Activated naive CD4-positive, alpha-beta T cell treated with anti-CD3 and anti-CD28 coated beads, Interleukin-2, amount 10 ng/mL, durations not matched to agents 5 hours and 36 hours (primary cell): ENCODE measurements around the gene SLC9A3. TPM values are rescaled to one million over a fixed set of nuclear protein-coding genes. Genes with fewer than 3 reads are reported as not detected.

Experiments
- microRNA-seq: library from miRNA; unstranded; fragments of <30 nt; microRNA quantifications from one replicate; pipeline ENCODE4 v1.2.0, GENCODE V29; 2022; ENCODE audit warnings: borderline microRNAs expressed, borderline replicate concordance
- total RNA-seq, 2 experiments: library from RNA; stranded (reverse); gene quantifications; one replicate each; pipeline ENCODE4 v1.2.3, GENCODE V29; 2021

The SLC9A3 gene
- 1 to 10 TPM; 1.7 to 1.8 TPM for total RNA-seq

DNA sequence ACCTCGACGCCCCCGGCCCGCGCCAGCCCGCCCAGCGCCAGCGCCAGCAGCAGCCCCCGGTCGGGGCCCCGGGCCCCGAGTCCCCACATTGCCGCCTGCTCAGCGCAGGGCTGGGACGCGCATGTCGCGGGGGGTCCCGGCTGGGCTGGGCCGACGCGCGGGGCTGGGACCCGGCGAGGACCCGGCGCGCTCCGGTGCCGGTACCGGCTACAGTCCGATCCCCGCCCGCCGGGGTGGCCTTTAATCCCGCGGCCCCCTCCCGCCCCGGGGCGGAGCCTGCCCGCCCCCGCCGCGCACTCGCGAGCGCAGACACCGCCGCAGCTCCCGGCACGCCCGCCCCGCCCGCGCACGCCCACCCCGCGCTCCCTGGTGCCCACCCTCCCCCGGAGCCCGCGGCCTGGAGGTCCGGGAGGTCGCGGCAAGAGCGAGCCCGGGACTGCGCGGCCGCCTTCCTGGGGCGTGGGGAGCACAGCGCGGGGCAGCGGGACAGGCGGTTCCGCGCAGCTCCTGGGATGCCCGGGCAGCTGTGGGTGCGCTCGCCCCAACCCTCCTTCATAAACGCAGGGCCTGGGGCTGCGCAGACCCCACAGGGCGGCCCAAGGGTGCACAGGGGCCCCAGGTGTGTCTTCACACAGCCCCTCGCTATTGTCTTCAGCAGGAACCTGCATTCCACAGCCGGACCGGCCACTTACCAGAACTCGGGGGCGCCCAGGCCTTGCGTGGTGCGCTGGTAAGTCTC, at the start of gene SLC9A3:
Gene SLC9A3 (minus strand): TSS at position 216 of the 739 bp plus-strand sequence.

DNA sequence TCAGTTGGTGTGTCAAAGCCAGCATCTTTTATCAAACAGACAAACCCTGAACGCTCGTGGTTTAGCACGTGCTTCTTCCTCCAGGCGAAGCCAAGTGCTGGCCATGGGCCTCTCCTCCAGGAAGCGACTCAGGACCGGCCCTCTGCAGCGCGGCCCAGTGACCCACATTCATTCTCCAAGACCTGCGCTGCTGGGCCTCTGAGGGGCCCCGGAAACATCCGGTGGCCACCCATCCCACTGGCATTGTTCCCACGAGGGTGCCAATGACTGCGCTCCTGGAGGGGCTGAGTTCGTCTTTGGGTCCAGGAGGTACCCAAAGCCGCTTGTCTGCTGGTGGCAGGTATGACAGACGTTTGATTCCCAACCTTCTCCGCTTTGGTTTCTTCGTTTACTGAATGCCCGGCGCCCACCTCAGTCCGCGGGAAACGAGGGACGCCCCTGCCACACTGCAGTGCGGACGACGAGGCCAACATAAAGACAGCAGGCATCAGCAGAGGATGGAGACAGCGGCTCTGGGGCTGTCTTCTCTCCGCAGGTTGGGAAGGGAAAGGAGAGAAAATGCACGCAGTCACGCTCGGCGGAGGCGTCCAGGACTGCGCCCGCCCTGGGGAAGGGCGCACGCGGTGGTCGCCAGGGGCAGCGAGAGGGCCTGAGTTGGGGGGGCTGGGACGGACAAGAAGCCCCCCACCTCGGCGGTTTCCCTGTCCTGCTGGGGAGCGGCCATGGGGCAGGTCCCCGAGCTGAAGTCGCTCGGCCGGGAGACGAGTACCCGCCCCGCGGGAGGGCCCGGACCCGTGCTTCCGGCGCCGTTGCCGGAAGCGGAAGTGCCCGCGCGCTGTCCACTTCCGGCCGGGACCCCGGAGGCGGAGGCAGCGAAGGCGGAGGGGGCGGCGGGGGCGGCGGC, 81.7 kb downstream of the SLC9A3 start, which contains the start of gene EXOC3:
Gene EXOC3 (plus strand): TSS at position 842 of the 904 bp plus-strand sequence. CDS start 3,030 bp downstream, outside the sequence.

Small RNA genes lying within 50 kb of the gene (microRNA-seq; reads per million reads assigned to microRNA genes)
- gene MIR4456, result not detected

Other genes with a start within 250 kb of the SLC9A3 start
- gene AHRR, start 202.7 kb downstream of the SLC9A3 start, total RNA-seq, result 10 to 100 TPM; 10.2 to 11.1 TPM
- 10 to 100 TPM; 68.3 to 74.1 TPM for gene EXOC3, start 81.3 kb downstream of the SLC9A3 start, total RNA-seq
- 10 to 100 TPM; 22.5 to 23.2 TPM for gene CEP72, start 87.9 kb upstream of the SLC9A3 start, total RNA-seq
- under 1 TPM; 0.05 TPM for gene TPPP, start 168.9 kb upstream of the SLC9A3 start, total RNA-seq